H4 (cell line): ENCODE measurements around the gene AIF1L. TPM values are rescaled to one million over a fixed set of nuclear protein-coding genes. Genes with fewer than 3 reads are reported as not detected.
"Not testable (repeated sequence)": the region's sequence is repeated elsewhere in the genome, so short reads cannot be mapped to it uniquely, and the experiment has no call there.

Experiments used
- DNase-seq: peaks from one replicate; pipeline ENCODE4 v3.0.0-alpha.2; 2015; ENCODE audit warnings: low spot score
- total RNA-seq: library from RNA; depleted of rRNA; stranded (reverse); fragments of >200 nt; shearing (Covaris generic); gene quantifications from 2 replicates; pipeline ENCODE4 v1.2.3, GENCODE V29; 2014

AIF1L gene
- total RNA-seq, 1 experiment from 2014 or later = 3.3 TPM

DNA sequence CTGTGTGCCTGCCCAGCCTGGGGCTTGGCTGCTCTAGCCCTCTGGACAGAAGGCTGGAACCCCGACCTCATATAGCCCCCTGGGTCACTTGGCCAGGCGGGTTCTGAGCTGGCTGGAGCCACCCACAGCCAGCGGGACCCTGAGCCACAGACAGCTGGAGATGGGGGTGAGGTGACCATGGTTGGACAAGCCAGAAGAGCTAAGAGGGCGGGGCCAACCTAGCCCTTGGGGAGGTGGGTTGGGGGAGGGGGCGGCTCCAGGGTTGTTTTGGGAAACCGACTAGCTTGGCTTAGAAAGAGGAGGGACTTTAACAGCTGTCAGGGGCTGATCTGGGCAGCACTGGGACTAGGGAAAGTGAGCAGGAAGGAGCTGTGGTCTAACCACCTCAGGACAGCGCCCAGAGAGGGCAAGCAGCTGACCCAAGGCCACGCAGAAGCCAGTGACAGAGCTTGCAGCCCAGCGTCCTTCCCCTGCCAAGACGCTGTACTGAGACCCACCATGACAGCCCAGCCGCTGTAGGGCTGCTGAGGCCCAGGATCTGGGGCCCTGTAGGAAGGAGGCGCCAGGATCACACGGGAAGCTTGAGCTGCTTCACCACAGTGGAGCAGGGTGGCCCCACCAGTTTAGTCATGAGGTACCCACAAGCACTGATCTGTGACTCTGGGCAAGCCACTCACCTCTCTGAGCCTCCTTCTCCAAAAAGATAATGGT lies 2.2 kb downstream of the AIF1L start:
- no peak for DNase-seq

DNA sequence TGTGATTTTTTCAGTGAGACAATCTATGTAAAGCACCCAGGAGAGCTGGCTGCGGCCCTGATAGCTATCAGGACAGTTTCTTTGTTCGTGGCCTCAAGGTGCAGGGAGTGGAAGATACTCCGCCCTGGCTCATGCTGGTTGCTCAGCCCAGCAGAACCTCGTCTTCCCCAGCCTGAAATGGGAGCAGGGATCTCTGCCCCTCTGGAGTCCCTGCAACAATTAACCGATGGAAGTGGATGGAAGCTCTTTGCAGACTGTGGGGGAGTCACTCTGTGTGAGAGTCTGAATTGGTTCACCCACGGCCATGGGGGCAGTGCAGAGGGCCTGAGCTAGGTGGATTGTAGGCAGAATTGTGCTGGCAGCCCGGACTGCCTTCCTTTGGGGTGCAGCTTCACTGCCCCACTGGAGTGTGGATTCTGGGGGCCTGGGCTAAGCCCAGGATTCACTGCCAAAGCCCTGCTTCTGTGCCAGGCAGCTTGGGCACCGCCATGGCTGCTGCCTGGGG lies 2.8 kb downstream of the AIF1L start:
- DNase-seq = no peak

- not testable (repeated sequence) for DNase-seq
These were observed 3.5 kb downstream of the AIF1L start for GRCh38 chr9:131099845-131100244.

DNA sequence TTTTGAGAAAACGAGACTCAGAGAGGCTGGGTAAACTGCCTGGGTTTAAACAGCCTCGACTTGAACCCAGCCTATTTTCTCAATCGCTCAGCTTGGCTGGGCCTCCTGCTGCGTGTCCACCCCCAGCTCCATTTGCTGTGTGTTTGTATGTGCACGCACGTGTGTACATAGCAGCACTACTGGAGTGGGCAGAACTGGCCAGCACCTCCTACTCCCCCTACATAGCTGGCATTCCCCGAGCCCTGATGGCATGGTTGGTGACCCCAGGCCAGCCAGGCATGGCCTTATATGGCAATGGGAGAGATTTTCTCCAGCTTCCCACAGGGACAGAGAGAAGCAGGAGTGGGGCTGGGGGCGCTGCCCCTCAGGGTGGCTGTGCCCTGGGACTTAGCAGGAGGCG lies 4.1 kb downstream of the AIF1L start:
- no peak for DNase-seq

DNA sequence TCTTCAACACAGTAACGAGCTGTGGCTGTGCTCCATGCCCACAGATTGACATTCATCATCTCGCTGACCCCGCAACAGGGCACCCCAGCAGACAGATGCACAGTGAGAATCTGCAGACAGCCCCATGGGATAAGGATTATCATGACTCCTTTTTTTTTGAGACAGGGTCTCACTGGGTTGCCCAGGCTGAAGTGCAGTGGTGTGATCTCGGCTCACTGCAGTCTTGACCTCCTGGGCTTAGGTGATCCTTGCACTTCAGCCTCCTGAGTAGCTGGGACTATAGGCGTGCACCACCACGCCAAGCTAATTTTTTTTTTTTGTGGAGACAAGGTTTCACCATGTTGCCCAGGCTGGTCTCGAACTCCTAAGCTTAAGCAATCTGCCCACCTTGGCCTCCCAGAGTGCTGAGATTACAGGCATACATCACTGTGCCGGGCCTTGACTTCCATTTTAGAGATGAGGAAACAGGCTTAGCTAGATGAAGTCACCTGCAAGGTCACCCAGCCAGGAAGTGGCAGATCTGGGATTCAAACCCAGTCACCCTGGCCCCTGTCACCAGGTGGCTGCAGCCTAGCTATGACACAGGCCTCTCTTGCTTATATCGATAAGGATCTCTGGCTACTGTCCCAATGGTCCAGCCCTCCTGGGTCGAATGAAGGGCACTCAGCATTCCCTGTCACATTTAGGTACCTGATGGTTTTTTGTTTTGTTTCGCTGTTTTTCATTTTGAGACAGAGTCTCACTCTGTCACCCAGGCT lies 5.1 kb downstream of the AIF1L start:
- DNase-seq = no peak

GRCh38 chr9:131103024-131103423 lies 6.7 kb downstream of the AIF1L start:
- DNase-seq = no peak

DNA sequence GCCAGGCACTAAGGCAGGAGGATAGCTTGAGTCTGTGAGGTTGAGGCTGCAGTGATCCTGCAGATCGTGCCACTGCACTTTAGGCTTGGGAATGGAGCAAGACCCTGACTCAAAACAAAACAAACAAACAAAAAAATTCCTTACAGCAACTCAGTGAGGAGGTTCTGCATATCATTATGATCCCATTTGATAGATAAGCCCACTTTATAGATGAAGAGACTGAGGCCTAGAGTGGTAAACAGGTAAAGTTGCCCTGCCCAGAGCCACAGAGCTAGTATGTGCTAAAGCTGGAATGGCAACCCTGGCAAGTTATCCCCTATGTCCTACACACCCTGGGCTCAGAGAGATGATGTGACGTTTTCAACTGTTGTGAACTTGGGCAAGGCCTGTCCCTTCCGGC lies 7.2 kb downstream of the AIF1L start:
- DNase-seq = no peak

DNA sequence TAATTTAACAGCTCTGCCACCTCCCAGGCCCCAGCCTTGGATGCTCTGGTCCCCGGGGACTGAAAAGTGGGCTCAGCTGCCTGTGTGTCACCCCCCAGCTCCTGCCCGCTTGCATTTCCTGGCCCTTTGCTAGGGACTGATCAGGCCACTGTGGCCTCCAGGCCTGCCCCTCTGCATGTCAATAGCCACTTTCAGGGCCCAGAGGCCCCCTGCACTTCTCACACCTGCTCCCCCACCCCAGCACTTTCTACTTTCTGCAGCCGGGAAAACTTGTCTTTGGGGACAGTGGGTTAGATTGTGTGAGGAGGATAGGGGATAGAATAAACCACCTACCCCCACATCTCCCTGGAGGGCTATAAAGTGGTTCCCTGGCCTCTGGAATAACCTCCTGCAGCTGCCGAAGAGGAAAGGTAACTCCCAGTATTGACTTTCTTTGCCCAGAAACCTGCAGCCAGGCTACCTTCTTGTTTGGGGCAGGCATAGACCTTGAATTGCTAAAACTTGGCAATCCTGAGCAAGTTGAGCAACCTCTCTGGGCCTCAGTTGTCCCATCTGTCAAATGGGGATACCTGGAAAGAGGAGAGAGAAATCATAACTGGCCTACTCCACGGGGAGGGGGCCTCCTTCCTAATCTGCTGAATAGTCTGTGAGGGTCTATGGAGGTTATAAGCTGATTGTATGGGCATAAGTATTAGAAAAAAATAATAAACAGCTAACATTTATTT lies 7.8 kb downstream of the AIF1L start:
- DNase-seq = no peak

DNA sequence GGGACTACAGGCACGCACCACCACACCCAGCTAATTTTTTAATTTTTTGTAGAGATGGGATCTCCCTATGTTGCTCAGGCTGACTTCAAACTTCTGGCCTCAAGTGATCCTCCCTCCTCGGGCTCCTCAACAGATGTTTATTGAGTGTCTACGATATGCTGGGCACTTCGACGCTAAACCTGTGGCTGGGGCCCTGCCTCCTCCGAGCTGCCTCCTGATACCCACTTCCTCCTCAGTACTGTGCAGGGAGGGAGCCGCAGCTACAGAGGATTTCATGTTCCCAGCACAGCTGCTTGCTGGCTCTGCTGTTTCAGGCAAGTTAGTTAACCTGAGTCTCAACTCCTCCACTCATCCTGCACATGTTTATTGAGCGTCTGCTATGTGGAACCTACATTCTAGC lies 9.6 kb downstream of the AIF1L start:
- no peak for DNase-seq

- DNase-seq = no peak
These were observed 11.4 kb downstream of the AIF1L start for GRCh38 chr9:131107760-131108159.

- no peak for DNase-seq
These were observed 15.0 kb downstream of the AIF1L start for GRCh38 chr9:131111186-131111853.

GRCh38 chr9:131111854-131112311 lies 15.6 kb downstream of the AIF1L start:
- no peak for DNase-seq

GRCh38 chr9:131112374-131113154 lies 16.2 kb downstream of the AIF1L start:
- no peak for DNase-seq

- DNase-seq = no peak
These were observed 17.3 kb downstream of the AIF1L start for GRCh38 chr9:131113655-131114054.

DNA sequence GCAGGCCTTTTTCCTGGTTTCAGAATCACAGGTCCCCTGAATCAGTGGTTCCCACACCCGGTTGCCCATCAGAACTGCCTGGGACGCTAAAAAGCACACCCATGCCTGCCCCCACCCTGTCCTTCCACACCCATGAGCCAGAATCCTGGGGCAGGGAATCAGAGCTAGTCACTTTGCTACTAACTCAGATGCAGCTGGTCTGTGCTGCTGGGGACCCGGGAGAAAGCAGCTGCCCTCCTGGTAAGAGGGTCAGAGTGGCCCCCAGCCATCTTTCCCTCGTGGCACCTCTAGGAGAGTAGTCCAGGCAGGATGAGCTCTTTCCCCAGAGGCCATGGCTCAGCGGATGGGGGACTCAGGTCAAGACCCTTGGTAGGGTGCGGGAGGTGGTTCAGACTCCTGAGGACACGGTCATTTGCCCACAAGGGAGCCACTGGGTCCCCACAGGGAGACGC lies 17.8 kb downstream of the AIF1L start:
- DNase-seq = no peak

GRCh38 chr9:131115360-131115742 lies 19.0 kb downstream of the AIF1L start:
- DNase-seq = not testable (repeated sequence)

- no peak for DNase-seq
These were observed 20.2 kb downstream of the AIF1L start for GRCh38 chr9:131116281-131117120.

- DNase-seq = no peak
These were observed 20.9 kb downstream of the AIF1L start for GRCh38 chr9:131117121-131117761.

DNA sequence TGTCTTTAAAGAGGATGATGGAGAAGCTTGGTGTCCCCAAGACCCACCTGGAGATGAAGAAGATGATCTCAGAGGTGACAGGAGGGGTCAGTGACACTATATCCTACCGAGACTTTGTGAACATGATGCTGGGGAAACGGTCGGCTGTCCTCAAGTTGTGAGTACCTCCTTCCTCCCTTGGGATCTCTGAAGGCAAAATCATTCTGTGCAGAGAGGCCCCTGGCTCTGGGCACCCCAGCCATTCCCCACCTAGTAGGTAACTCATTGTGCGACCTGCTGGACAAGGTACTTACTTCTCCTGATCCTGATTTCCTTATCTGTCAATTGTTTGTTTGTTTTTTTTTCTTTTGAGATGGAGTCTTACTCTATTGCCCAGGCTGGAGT lies 21.4 kb downstream of the AIF1L start:
- DNase-seq = no peak

DNA sequence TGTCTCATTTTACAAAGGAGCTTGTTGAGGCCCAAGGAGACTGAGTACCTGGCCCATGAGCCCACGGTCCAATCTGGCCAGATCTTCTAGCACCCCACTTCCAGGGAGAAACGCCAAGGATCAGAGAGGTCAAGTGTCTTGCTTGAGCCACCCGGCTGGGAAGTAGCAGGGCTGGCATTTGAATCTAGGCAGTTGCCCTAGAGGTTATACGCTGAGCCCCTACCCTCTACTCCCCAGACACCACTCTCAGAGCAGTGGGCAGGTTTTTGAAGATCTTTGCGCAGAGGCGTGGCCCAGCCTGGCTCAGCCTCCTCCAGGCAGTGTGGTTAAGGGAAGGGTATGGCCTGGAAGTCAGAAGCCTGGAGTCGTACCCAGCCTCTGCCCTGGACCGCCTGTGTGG lies 23.3 kb downstream of the AIF1L start:
- no peak for DNase-seq
